Osteocyte (in vitro differentiated cells): ENCODE results near the gene IGFBPL1. TPM values are rescaled to one million over a fixed set of nuclear protein-coding genes. Genes with fewer than 3 reads are reported as not detected.

Experiments
- DNase-seq: peaks from one replicate; pipeline ENCODE4 v3.0.0; 2021; ENCODE audit warnings: mixed read lengths; ENCODE audit not compliant: unreplicated experiment; ENCODE audit errors: extremely low spot score
- H3K27ac Mint-ChIP-seq: one replicate; pipeline ENCODE4 v1.8.0; 2021; ENCODE audit warnings: mild to moderate bottlenecking, mixed read lengths; ENCODE audit not compliant: unreplicated experiment
- H3K27me3 Mint-ChIP-seq: one replicate; pipeline ENCODE4 v1.8.0; 2021; ENCODE audit warnings: mixed read lengths; ENCODE audit not compliant: unreplicated experiment
- H3K36me3 Mint-ChIP-seq: one replicate; pipeline ENCODE4 v1.8.0; 2021; ENCODE audit warnings: mixed read lengths; ENCODE audit not compliant: unreplicated experiment
- H3K4me1 Mint-ChIP-seq: one replicate; pipeline ENCODE4 v1.8.0; 2021; ENCODE audit warnings: mixed read lengths; ENCODE audit not compliant: unreplicated experiment
- H3K4me3 Mint-ChIP-seq: one replicate; pipeline ENCODE4 v1.8.0; 2021; ENCODE audit warnings: mild to moderate bottlenecking, moderate library complexity, mixed read lengths; ENCODE audit not compliant: unreplicated experiment
- H3K9me3 Mint-ChIP-seq: one replicate; pipeline ENCODE4 v1.8.0; 2021; ENCODE audit warnings: mixed read lengths; ENCODE audit not compliant: unreplicated experiment
- total RNA-seq: library from RNA; stranded (reverse); gene quantifications from 2 replicates; pipeline ENCODE4 v1.2.1, GENCODE V29; 2021
- TF ChIP-seq, protein P1 (sequence below): fragments of 200-600 bp; sonication (generic); IDR thresholded peaks from 2 replicates; pipeline ENCODE4 v1.5.0; 2021; ENCODE audit warnings: antibody characterized with exemption, mild to moderate bottlenecking, moderate library complexity

Gene IGFBPL1
- total RNA-seq, 1 donor from 2014 or later = 2.8 TPM

GRCh38 chr9:38431116-38431515, 6.9 kb upstream of the IGFBPL1 start:
- no peak for DNase-seq
- no peak overlapping the region for H3K27ac Mint-ChIP-seq

DNA sequence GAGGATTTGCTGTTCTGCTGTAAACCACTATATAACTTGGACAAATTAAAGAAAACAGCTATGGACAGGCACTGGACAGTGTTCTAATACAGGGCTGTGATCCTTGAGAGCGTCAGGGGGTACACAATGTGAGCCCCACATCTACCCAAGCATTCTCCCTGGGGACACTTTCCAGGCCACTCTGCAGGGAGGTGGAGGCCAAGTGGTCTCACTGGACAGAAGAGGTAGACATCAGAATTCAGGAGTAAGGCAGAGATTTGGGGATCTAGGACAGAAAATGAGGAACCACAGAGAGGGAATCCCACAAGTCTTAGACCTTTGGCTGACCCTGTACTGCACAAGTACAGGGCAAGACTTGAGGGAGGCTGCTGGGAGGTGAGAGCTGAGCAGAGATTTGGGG, 3.8 kb upstream of the IGFBPL1 start:
- Mint-ChIP-seq H3K27me3 (peaks cover 28% of the 10 kb centered on the region), H3K9me3 (no peaks in the 10 kb centered on the region), H3K4me1 (peaks cover 2% of the 10 kb centered on the region), H3K36me3 (no peaks in the 10 kb centered on the region), H3K27ac (no peak overlapping the region), H3K4me3 (no peak overlapping the region)
- TF ChIP-seq, protein P1, sequence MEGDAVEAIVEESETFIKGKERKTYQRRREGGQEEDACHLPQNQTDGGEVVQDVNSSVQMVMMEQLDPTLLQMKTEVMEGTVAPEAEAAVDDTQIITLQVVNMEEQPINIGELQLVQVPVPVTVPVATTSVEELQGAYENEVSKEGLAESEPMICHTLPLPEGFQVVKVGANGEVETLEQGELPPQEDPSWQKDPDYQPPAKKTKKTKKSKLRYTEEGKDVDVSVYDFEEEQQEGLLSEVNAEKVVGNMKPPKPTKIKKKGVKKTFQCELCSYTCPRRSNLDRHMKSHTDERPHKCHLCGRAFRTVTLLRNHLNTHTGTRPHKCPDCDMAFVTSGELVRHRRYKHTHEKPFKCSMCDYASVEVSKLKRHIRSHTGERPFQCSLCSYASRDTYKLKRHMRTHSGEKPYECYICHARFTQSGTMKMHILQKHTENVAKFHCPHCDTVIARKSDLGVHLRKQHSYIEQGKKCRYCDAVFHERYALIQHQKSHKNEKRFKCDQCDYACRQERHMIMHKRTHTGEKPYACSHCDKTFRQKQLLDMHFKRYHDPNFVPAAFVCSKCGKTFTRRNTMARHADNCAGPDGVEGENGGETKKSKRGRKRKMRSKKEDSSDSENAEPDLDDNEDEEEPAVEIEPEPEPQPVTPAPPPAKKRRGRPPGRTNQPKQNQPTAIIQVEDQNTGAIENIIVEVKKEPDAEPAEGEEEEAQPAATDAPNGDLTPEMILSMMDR = no peak
- peak; percentile 40 for DNase-seq

More at GRCh38 chr9:38431116-38431515, 6.9 kb upstream of the IGFBPL1 start:
- H3K9me3 Mint-ChIP-seq = no peaks in the 10 kb centered on the region
- no peaks in the 10 kb centered on the region for H3K4me1 Mint-ChIP-seq
- H3K4me3 Mint-ChIP-seq = no peak overlapping the region
- TF ChIP-seq, protein P1 = no peak
- peaks cover 19% of the 10 kb centered on the region for H3K27me3 Mint-ChIP-seq
- no peaks in the 10 kb centered on the region for H3K36me3 Mint-ChIP-seq

GRCh38 chr9:38424918-38425317, 664 bp upstream of the IGFBPL1 start:
- peaks cover 19% of the 10 kb centered on the region for H3K4me1 Mint-ChIP-seq
- H3K27ac Mint-ChIP-seq = no peak overlapping the region
- H3K9me3 Mint-ChIP-seq = no peaks in the 10 kb centered on the region
- H3K27me3 Mint-ChIP-seq = peaks cover 25% of the 10 kb centered on the region
- TF ChIP-seq, protein P1 = no peak
- no peak for DNase-seq
- H3K4me3 Mint-ChIP-seq = no peak overlapping the region
- H3K36me3 Mint-ChIP-seq = no peaks in the 10 kb centered on the region

DNA sequence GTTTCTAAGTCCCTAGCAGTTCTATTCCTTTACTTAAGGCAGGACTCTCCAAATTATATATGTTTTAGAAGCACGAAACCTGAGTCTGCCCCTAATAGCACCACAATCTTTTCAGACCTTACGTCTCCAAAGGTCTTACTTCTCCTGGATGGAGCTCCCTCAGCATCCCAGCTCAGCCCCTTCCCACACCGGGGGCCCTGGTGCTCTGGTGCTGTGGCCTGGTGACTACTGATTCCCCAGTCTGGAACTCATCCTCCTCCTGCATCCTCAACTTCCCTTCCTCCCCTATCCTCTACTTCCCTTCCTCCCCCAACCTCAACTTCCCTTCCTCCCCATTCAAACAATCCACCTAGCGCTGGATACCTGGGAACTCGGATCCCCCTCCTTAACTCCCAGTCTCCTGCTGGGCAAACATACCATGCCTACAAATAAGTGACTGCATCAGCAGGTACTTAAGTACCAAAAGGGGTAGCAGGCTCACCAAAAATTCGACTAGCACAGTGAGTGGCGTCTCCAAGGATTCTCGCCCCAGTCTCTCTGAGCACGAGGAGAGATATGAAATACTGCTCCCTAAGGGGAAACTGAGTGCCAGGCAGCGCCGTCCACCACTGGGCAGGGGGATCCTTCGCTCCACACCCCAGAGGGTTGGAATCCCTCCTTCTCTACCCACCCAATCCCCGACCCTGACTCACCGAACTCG, 831 bp downstream of the IGFBPL1 start:
- no peaks in the 10 kb centered on the region for H3K36me3 Mint-ChIP-seq
- peaks cover 28% of the 10 kb centered on the region for H3K27me3 Mint-ChIP-seq
- H3K27ac Mint-ChIP-seq = no peak overlapping the region
- H3K9me3 Mint-ChIP-seq = no peaks in the 10 kb centered on the region
- peak overlapping the region; percentile 47 for H3K4me3 Mint-ChIP-seq
- H3K4me1 Mint-ChIP-seq = peaks cover 19% of the 10 kb centered on the region
- TF ChIP-seq, protein P1 = no peak
- DNase-seq = no peak

GRCh38 chr9:38422555-38423260, 1.5 kb downstream of the IGFBPL1 start:
- TF ChIP-seq, protein P1 = no peak
- H3K9me3 Mint-ChIP-seq = no peaks in the 10 kb centered on the region
- peaks cover 19% of the 10 kb centered on the region for H3K4me1 Mint-ChIP-seq
- H3K4me3 Mint-ChIP-seq = no peak overlapping the region
- no peak overlapping the region for H3K27ac Mint-ChIP-seq
- no peaks in the 10 kb centered on the region for H3K36me3 Mint-ChIP-seq
- H3K27me3 Mint-ChIP-seq = peaks cover 21% of the 10 kb centered on the region
- no peak for DNase-seq
